Fibroblast of skin of back (primary cell): ENCODE results near the gene EFHD1.
"Not testable (repeated sequence)": the region's sequence is repeated elsewhere in the genome, so short reads cannot be mapped to it uniquely, and the experiment has no call there.

Experiments used
- DNase-seq: peaks from one replicate; pipeline ENCODE4 v3.0.0-alpha.2; 2013

EFHD1 gene

DNA sequence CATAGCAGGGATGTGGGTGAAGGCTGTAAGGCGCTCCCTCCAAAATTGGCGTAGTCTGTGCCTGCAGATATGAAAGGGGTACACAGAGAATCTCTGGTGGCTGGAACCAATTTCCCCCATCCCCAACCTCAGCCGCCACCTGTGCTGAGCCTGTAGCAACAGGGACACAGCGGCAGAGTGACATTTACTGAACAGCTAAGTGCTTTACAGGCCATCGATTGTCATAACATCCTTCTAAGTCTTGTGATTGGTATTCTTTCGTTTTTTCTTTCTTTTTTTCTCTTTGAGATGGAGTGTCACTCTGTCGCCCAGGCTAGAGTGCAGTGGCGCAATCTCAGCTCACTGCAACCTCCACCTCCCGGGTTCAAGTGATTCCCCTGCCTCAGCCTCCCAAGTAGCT is 12.2 kb upstream of the EFHD1 start:
- no peak for DNase-seq

DNA sequence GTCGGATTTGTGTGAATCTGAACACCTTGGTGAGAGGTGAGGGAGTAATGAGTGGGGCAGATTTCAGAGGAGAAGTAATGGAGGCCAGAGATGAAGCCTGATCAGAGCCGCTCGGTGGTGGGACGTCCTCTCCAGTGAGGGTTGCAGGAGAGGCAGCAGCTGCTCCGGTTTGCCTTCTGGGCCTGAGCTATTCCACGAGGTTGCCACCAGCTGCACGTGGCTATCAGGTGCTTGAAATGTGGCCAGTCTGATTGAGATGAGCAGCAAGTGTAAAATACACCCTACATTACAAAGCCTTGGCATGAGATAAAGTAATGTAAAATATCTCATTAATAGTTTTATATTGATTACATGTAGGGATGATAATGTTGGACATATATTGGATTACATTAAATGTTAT is 10.8 kb upstream of the EFHD1 start:
- no peak for DNase-seq

- no peak for DNase-seq
These were observed 9.3 kb upstream of the EFHD1 start for GRCh38 chr2:232623768-232624765.

GRCh38 chr2:232626584-232626983 is 6.8 kb upstream of the EFHD1 start:
- DNase-seq, result no peak

- peak; percentile 42 for DNase-seq
These were observed 4.8 kb upstream of the EFHD1 start for GRCh38 chr2:232628466-232629128.

DNA sequence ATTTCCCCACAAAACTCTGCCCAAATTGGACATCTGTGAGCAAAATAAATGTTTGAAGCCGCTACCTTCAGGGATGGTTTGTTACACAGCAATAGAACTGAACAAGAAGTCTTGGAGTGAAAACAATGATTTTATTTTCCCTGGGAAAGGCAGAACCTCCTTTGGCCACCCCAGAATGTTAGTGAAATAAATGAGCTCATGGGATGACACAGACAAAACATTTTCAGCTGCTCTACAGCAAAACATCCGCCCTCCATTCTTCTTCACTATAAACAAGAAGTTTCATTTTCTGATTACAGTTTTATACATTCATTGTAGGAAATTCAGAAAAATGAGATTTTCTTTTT is 4.3 kb upstream of the EFHD1 start:
- no peak for DNase-seq

DNA sequence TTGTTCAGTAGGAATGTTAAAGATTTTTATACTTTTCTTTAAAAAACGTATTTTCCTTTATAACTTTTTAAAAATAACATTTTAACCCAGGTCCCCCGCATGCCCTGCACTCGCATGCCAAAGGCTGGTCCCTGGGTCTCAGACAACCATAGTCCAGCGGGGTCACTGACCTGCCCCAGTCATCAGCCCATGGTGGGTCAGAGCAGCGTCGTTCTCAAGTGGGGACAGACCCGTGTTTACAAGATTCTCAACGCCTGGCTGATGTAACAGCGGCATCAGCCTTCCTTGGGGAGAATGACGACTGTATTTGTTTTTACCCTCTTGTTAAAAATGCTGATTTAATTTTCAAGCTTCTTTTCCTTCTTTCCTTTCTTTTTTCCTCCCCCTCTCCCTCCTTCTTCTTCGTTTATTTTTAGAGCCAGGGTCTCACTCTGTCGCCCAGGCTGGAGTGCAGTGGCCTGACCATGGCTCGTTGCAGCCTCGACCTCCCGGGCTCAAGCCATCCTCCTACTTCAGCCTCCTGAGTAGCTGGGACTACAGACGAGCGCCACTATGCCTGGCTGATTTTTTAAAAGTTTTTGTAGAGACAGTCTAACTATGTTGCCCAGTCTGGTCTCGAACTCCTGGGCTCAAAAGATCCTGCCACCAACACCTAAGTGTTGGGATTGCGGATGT is 1.0 kb upstream of the EFHD1 start:
- no peak for DNase-seq

DNA sequence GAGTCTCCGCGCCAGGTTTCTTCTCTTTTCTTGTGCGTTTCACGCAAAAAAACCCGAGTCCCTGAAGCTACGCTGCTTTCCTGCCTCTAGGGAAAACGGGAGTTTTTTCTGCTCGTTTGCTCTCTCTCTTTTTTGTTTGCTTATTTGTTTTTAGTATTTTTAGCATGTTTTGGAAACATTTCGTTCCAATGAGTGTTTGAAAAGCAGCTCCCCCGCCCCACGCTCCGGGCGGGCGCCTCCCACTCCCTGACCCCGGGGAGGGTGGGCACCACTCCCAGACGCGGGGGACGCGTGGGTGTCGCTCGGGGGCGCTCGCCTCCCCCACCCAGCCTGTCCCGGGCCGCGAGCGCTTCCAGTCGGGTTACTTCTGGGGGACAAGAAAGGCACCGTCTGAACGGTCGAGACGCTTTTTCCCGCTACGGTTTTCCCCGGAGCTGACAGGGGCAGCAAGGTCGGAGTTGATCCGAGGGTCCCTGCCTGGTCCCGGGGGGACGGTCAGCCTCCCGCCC is 446 bp upstream of the EFHD1 start:
- peak; percentile 15 for DNase-seq

DNA sequence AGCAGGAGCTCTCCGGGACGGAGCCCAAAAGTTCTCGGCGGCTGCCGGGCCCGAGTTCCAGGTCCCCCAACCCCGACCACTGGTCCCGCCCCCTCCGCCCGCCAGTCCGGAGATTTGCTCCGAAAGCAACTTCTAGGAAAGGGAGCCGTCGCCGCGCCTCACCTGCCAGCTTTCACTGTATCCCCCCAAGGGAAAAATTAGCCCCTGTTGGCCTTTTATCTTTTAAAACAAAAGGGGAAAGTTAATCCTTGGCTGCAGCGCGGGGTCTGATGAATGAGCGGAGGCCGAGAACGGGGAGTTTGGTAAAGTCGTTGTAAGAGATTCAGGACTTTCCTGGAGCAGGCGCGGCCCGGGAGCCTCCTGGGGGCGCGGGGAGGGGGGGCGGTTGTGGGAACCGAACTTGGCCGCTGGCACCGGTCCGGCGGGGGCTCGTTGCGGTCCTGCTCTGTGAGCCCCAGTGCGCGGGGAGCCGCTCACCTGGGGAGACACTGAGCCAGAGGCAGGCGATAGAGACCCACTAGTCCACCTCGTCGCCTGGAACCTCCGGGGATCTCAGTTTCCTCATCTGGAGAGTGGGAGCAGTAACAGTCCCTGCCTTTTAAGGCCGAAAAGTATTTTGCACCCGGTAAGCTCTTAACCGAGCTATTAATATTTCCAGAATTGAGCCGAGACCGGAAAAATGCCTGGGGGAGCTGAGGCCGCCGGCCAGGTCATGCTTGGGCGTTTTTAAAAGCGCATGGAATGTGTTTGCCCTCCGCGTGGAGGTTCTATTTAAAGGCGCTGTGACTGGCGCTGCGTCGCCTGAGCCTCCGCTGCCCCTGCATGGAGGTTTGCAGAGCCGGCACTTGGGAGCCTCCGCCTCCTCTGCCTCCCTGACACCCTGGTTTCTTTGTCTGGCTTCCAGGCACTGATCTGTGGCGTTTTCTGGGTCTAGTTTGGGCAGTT is 1.1 kb downstream of the EFHD1 start:
- peak; percentile 64 for DNase-seq

GRCh38 chr2:232635376-232635775 is 2.0 kb downstream of the EFHD1 start:
- DNase-seq, result not testable (repeated sequence)

DNA sequence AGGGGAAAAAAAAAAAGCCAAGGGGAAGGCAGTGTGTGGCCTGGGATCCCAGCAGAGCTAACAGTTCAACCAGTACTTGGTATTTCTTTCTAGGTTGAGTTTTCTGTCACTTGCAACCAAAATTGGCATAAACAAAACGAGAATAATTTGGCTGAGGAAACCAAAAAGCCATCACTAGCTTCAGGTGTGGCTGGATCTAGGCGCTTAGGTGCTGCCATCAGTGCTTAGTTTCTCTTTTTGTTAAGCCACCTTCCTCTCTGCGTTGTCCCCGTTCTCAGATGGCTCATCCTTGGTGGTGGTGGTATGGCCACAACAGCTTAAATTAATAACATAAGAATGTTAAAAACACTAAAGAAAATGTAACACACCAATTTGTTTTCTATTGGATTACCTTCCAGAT is 2.4 kb downstream of the EFHD1 start:
- DNase-seq, result no peak

GRCh38 chr2:232636788-232637420 is 3.5 kb downstream of the EFHD1 start:
- DNase-seq, result no peak

DNA sequence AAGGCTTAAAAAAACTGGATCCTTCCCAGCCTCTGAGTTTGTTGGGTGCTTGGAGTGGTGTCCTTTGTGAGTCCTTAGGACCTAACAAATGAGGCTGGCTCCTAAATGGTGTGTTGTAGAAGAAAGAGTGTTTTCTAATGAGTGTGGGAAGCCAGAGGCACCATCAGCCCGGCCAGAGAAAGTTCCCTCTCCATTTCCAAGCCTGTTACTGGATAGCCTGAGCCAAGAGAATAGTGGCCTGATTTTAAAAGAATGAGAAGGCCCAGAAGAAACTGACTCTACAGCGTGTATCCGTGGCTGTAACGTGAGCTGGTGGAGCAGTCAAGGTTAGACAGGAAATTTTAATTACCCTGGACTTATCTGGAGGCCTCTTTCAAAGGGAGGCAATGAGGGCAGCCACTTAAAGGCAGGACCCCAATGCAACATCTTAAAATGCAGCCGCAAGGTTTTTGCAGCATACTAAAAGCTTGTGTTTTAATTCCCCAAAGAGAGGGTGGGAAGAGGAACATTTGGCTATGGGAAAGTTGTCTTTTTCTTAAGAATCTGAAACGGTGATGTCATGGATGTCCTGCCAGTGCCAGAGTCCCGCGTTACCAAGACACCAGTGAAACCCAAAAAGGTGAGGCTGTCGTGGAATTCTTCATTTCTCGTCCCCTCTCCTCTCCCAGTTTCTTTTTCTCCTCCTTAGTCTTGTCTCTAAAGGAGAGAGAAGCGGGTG is 4.6 kb downstream of the EFHD1 start:
- DNase-seq, result no peak

GRCh38 chr2:232641153-232641848 is 7.9 kb downstream of the EFHD1 start:
- no peak for DNase-seq

- no peak for DNase-seq
These were observed 9.7 kb downstream of the EFHD1 start for GRCh38 chr2:232643147-232643425.

GRCh38 chr2:232643813-232644347 is 10.5 kb downstream of the EFHD1 start:
- DNase-seq, result no peak

- no peak for DNase-seq
These were observed 11.7 kb downstream of the EFHD1 start for GRCh38 chr2:232645061-232645460.

DNA sequence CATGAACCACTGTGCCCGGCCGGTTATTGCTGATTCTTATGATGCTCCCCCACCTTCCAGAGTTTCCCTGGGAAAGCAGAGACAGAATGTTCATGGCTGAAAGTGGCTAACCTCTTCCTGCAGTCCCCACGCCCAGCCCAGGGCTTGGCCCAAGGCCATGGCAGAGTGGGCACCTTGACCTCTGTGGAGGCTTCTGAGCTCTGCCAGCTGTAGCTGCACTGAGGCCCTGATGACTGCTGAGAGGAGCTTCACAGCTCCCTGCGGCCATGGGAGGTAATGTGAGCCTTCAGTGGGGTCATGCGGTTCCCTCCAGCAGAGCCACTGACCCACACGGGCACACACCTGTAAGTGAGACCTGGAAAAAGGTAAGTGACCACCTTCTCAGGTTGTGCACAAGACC is 13.3 kb downstream of the EFHD1 start:
- DNase-seq, result no peak

DNA sequence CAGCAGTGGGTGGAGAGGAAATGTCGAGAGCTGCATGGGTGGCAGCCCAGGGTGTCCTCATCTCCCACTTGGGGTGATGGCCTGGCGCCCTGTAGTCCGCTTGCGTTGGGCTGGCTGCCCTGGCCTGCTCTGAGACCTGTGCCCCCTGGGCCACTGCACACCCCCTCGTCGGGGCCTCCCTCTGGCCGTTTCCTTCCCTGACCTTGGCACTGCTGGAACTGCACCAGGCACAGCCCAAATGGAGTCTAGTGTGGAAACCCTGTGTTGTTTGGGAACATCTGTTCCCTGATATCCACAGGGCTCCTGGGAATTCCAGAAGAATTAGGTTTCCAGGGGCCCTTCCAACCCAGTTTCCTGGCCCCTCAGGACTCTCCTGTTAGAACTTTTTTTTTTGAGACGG is 13.9 kb downstream of the EFHD1 start:
- DNase-seq, result no peak

- no peak for DNase-seq
These were observed 15.6 kb downstream of the EFHD1 start for GRCh38 chr2:232649033-232649432.
